Common myeloid progenitor, CD34-positive (primary cell): ENCODE results near the gene ACVRL1.

ENCODE experiments used
- CTCF ChIA-PET: fragments of 350-600 bp; sonication (Branson Sonifier 250); formaldehyde crosslinking; loops from one replicate; lab custom pipeline; 2021; ENCODE audit warnings: antibody characterized with exemption; lab: Charles Lee
- POLR2A ChIA-PET: fragments of 350-600 bp; sonication (Branson Sonifier 250); formaldehyde crosslinking; loops from one replicate; lab custom pipeline; 2021; ENCODE audit warnings: antibody characterized with exemption; lab: Charles Lee
- DNase-seq, 3 donors: peaks; one replicate each; pipeline versions ENCODE4 v3.0.0 to v3.0.0-alpha.2; 2013
- H3K27ac ChIP-seq, 2 experiments: 1 replicate in 1 of 2; 2 replicates in 1 of 2; pipeline ENCODE4 v1.7.0; 2013; ENCODE audit warnings: inconsistent platforms in 2 of 2, low read length in 2 of 2, mild to moderate bottlenecking in 2 of 2, low read depth in 1 of 2, moderate library complexity in 1 of 2; ENCODE audit not compliant: severe bottlenecking in 2 of 2, insufficient read depth in 1 of 2, poor library complexity in 1 of 2
- H3K27me3 ChIP-seq, 5 experiments: replicated peaks in 2 of 5; 1 replicate in 3 of 5; 2 replicates in 2 of 5; pipeline versions ENCODE4 v1.6.1 to v1.7.0; 2013; ENCODE audit warnings: low read length in 4 of 5, mild to moderate bottlenecking in 2 of 5, moderate library complexity in 2 of 5, inconsistent platforms in 1 of 5; ENCODE audit not compliant: insufficient read depth in 5 of 5, control insufficient read depth in 4 of 5
- H3K36me3 ChIP-seq, 4 experiments: 1 replicate in 2 of 4; 2 replicates in 2 of 4; pipeline versions ENCODE4 v1.6.1 to v1.7.0; 2013; ENCODE audit warnings: low read length in 3 of 4, control low read depth in 1 of 4, mild to moderate bottlenecking in 1 of 4; ENCODE audit not compliant: control insufficient read depth in 4 of 4, insufficient read depth in 4 of 4
- H3K4me1 ChIP-seq, 4 experiments: 1 replicate in 3 of 4; 2 replicates in 1 of 4; pipeline versions ENCODE4 v1.6.1 to v1.7.1; 2013; ENCODE audit warnings: low read length in 3 of 4, mild to moderate bottlenecking in 3 of 4, control low read depth in 1 of 4, inconsistent platforms in 1 of 4, moderate library complexity in 1 of 4; ENCODE audit not compliant: control insufficient read depth in 4 of 4, insufficient read depth in 4 of 4; ENCODE audit errors: control extremely low read depth in 1 of 4
- H3K4me3 ChIP-seq, 7 experiments: 1 replicate in 4 of 7; 2 replicates in 3 of 7; pipeline versions ENCODE4 v1.5.1 to v1.7.0; 2013; ENCODE audit warnings: mild to moderate bottlenecking in 7 of 7, low read length in 6 of 7, moderate library complexity in 6 of 7, inconsistent platforms in 2 of 7, low read depth in 2 of 7, control low read depth in 1 of 7; ENCODE audit not compliant: insufficient read depth in 4 of 7, control insufficient read depth in 1 of 7; ENCODE audit errors: extremely low read depth in 1 of 7
- H3K9me3 ChIP-seq, 5 experiments: 1 replicate in 4 of 5; 2 replicates in 1 of 5; pipeline versions ENCODE4 v1.6.1 to v1.7.1; 2013; ENCODE audit warnings: low read length in 4 of 5, mild to moderate bottlenecking in 2 of 5, inconsistent platforms in 1 of 5, low read depth in 1 of 5, moderate library complexity in 1 of 5; ENCODE audit not compliant: control insufficient read depth in 4 of 5, insufficient read depth in 2 of 5; ENCODE audit errors: control extremely low read depth in 1 of 5
- WGBS: methylation state at CpG from one replicate; pipeline ENCODE4 v1.1.5; 2013; ENCODE audit not compliant: insufficient coverage; 5-methylcytosine and 5-hydroxymethylcytosine counted together

The ACVRL1 gene

GRCh38 chr12:51895378-51896135, 11.7 kb upstream of the ACVRL1 start:
- no peaks in the 10 kb centered on the region for H3K27me3 ChIP-seq
- no peak overlapping the region for H3K4me3 ChIP-seq
- no peaks in the 10 kb centered on the region for H3K36me3 ChIP-seq
- H3K4me1 ChIP-seq = no peaks in the 10 kb centered on the region
- WGBS = 98% methylated on average over 8 of the region's 8 CpGs
- H3K9me3 ChIP-seq = no peaks in the 10 kb centered on the region
- POLR2A ChIA-PET = no interaction called here
- CTCF ChIA-PET = interaction anchor here (1.1 to 9.2 kb wide), 14 partner anchors 8 to 93 kb away, joined by 3 to 77 read pairs (median 6); no protein-coding TSS in a partner anchor
- DNase-seq = no peak
- H3K27ac ChIP-seq = no peak overlapping the region

DNA sequence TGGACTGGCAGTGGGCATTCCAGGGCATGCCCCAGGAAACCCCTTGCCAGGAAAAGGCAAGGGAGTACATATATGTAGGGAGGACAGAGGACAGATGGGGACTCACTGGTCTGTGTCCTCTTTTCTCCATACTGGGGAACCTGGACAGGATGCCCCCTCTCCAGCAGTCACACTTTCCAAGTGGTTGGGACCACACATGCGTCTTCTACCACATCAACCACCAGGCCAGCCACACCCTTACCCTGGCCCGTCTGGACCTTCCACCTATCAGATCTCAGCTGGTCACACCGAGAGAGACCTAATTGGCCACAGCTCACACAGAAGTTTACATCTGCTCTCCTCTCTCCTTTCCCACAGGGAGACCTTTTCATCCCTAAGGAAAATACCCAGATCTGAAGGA, 11.1 kb upstream of the ACVRL1 start:
- Histone ChIP-seq H3K4me3 (no peak overlapping the region), H3K27ac (no peak overlapping the region), H3K9me3 (no peaks in the 10 kb centered on the region), H3K27me3 (no peaks in the 10 kb centered on the region), H3K36me3 (no peaks in the 10 kb centered on the region), H3K4me1 (peaks cover 0 to under 1% (median 0%) of the 10 kb centered on the region in 4 experiments)
- ChIA-PET CTCF (interaction anchor here (1.1 to 9.2 kb wide), 9 partner anchors 10 to 87 kb away, joined by 3 to 77 read pairs (median 4); no protein-coding TSS in a partner anchor), POLR2A (no interaction called here)
- WGBS = 100% methylated on average over 3 of the region's 3 CpGs
- DNase-seq = no peak

DNA sequence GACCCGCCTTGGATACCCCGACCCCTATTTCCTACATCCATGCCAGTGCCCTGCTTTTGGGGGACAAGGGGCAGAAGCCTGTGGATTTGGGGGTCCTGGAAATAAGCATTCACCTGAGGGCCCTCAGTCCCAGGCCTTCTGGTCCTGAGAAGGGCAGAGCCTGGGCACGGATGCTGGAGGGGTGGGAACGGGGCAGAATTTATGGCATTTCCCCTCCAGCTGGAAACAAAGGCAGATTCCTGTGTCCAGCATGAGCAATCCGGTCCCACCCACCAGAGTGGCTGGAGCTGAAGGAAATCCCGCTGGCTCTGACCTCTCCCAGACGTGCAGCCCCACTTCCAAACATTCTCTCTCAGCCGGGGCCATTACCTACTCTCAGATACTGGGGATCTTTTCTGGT, 10.1 kb upstream of the ACVRL1 start:
- no peak for DNase-seq
- H3K4me1 ChIP-seq = peaks cover 0 to 4% (median 0%) of the 10 kb centered on the region in 4 experiments
- no peaks in the 10 kb centered on the region for H3K36me3 ChIP-seq
- H3K27ac ChIP-seq = no peak overlapping the region
- WGBS = 98% methylated on average over 7 of the region's 8 CpGs
- H3K27me3 ChIP-seq = no peaks in the 10 kb centered on the region
- CTCF ChIA-PET = interaction anchor here (0.9 to 3.2 kb wide), 9 partner anchors 11 to 129 kb away, joined by 3 to 17 read pairs (median 3); no protein-coding TSS in a partner anchor
- no peaks in the 10 kb centered on the region for H3K9me3 ChIP-seq
- POLR2A ChIA-PET = no interaction called here
- no peak overlapping the region for H3K4me3 ChIP-seq

- Histone ChIP-seq H3K4me1 (peaks cover 0 to 4% (median 0%) of the 10 kb centered on the region in 4 experiments), H3K27me3 (no peaks in the 10 kb centered on the region), H3K36me3 (no peaks in the 10 kb centered on the region), H3K9me3 (no peaks in the 10 kb centered on the region), H3K4me3 (no peak overlapping the region), H3K27ac (no peak overlapping the region)
- WGBS = no CpG with 5 or more reads among the region's 2 CpGs
- no peak for DNase-seq
- CTCF ChIA-PET = interaction anchor here (1.0 to 3.3 kb wide), 6 partner anchors 9 to 127 kb away, joined by 3 to 17 read pairs (median 4); no protein-coding TSS in a partner anchor
- POLR2A ChIA-PET = no interaction called here
Observed at GRCh38 chr12:51898506-51898905, 8.8 kb upstream of the ACVRL1 start.

DNA sequence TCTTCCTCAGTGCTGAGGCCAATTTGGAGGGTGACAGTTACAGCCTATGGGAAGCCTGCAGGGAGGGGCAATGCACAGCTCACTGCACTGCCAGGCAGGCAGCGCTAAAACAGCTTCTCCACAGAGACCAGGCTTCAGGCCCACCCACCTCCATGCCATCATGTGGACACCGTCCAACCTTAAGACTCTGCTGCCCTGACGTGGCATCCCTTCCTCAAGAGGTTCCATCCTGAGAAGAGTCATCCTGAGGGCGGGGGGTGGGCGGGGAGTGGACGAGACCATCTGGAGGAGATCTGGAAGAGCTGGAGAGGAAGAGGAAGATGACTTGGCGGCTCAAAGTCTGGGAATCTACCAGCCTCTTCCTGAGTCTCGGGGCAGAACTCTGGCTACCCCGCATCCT, 8.4 kb upstream of the ACVRL1 start:
- ChIA-PET POLR2A (no interaction called here), CTCF (interaction anchor here (0.5 to 3.3 kb wide), 4 partner anchors 10 to 74 kb away, joined by 3 to 17 read pairs (median 6); no protein-coding TSS in a partner anchor)
- Histone ChIP-seq H3K4me1 (peaks cover 0 to 4% (median 0%) of the 10 kb centered on the region in 4 experiments), H3K9me3 (no peaks in the 10 kb centered on the region), H3K27ac (no peak overlapping the region), H3K36me3 (no peaks in the 10 kb centered on the region), H3K4me3 (no peak overlapping the region), H3K27me3 (no peaks in the 10 kb centered on the region)
- DNase-seq = no peak
- WGBS = 87% methylated on average over 9 of the region's 9 CpGs

GRCh38 chr12:51900323-51900889, 6.9 kb upstream of the ACVRL1 start:
- no peaks in the 10 kb centered on the region for H3K36me3 ChIP-seq
- H3K27ac ChIP-seq = no peak overlapping the region
- 95% methylated on average over 43 of the region's 43 CpGs for WGBS
- no peak for DNase-seq
- H3K4me1 ChIP-seq = peaks cover 0 to 6% (median 0%) of the 10 kb centered on the region in 4 experiments
- CTCF ChIA-PET = interaction anchor here (1.0 to 3.3 kb wide), 5 partner anchors 8 to 23 kb away, joined by 3 to 9 read pairs (median 4); no protein-coding TSS in a partner anchor
- no peaks in the 10 kb centered on the region for H3K27me3 ChIP-seq
- no peaks in the 10 kb centered on the region for H3K9me3 ChIP-seq
- POLR2A ChIA-PET = interaction anchor here (0.9 kb wide), 1 partner anchor 122 kb away, joined by 3 read pairs; no protein-coding TSS in a partner anchor
- no peak overlapping the region for H3K4me3 ChIP-seq
